ENCODE measurements around the gene MON1A. TPM values are rescaled to one million over a fixed set of nuclear protein-coding genes. Genes with fewer than 3 reads are reported as not detected.
A peak's percentile ranks its signal among the peaks of the same experiment; 100 is the strongest.

The MON1A gene
- total and polyA plus RNA-seq, 7 donors: 5.4 to 16.3 (median 10.4) TPM

DNA sequence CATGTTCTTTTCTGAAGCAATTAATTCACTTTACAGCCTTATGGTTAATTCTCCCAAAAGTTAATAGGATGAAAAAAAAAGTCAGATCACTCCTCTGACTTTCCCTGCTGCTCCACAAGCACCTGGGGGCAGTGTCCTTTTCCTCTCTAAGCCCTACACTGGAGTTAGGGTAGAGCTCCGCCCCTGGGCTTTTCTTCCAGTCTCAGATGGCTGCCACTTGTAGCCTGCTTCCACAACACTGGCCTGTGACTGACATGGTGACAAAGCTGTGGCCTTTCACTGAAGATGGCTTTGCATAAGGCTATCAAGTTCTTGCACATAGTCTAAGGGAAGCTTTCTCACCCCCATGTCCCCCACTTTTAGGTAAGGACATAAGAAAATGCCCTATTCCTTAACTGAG, 1.3 kb upstream of the MON1A start:
- no peaks in the 10 kb centered on the region for H3K36me3 ChIP-seq
- TF ChIP-seq EP300 (IDR thresholded peaks at IDR 0.05) (no peak), POLR2A (IDR thresholded peaks at IDR 0.05) (no peak), POLR2AphosphoS5 (IDR thresholded peaks at IDR 0.05) (no peak), CTCF (IDR thresholded peaks at IDR 0.05) (no peak)
- DNase-seq: no peak
- H3K9me3 ChIP-seq: no peaks in the 10 kb centered on the region
- no peaks in the 10 kb centered on the region for H3K27me3 ChIP-seq
- WGBS, 2 donors: 75 to 84% methylated on average over 1 of the region's 1 CpG
- no peak overlapping the region for H3K4me3 ChIP-seq
- H3K27ac ChIP-seq: peak overlapping the region; percentile 84 to 88 (median 88)
- intact Hi-C loops (cut with DNase I): no loop called here
- peaks cover 0 to 23% (median 16%) of the 10 kb centered on the region in 4 donors for H3K4me1 ChIP-seq

DNA sequence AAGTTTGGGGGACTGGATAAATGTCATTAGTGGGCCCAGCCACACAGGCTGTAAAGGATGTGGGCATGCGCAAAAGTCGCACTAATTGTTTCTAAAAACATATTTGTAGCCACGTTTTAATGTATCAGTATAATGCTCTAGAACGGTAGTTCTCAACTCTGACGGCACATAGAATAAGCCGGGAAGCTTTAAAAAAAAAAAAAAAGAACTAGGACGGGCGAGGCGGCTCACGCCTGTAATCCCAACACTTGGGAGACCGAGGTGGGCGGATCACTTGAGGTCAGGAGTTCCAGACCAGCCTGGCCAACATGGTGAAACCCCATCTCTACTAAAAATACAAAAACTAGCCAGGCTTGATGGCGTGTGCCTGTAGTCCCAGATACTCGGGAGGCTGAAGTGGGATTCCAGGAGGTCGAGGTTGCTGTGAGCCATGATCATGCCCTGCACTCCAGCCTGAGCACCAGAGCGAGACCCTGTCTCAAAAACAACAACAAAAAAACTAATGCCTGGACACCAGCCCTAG, 618 bp upstream of the MON1A start:
- H3K27me3 ChIP-seq: no peaks in the 10 kb centered on the region
- intact Hi-C loops (cut with DNase I): no loop called here
- H3K36me3 ChIP-seq: no peaks in the 10 kb centered on the region
- H3K27ac ChIP-seq: peak overlapping the region; percentile 84 to 88 (median 88)
- 17 to 60% methylated on average over 16 of the region's 16 CpGs for WGBS, 2 donors
- no peak for DNase-seq
- no peaks in the 10 kb centered on the region for H3K9me3 ChIP-seq
- no peak for TF ChIP-seq POLR2A (IDR thresholded peaks at IDR 0.05)
- no peak for TF ChIP-seq CTCF (IDR thresholded peaks at IDR 0.05)
- no peak for TF ChIP-seq EP300 (IDR thresholded peaks at IDR 0.05)
- no peak for TF ChIP-seq POLR2AphosphoS5 (IDR thresholded peaks at IDR 0.05)
- peak overlapping the region; percentile 65 to 90 (median 76) for H3K4me3 ChIP-seq
- peaks cover 0 to 23% (median 16%) of the 10 kb centered on the region in 4 donors for H3K4me1 ChIP-seq

GRCh38 chr3:49928481-49929017, 1.1 kb downstream of the MON1A start:
- intact Hi-C loops (cut with DNase I): loop anchor here (5.0 kb wide), 1 partner anchor 71 kb away; the partner anchor contains the start of gene TRAIP
- H3K4me1 ChIP-seq: peaks cover 0 to 23% (median 16%) of the 10 kb centered on the region in 4 donors
- no peaks in the 10 kb centered on the region for H3K27me3 ChIP-seq
- H3K36me3 ChIP-seq: no peaks in the 10 kb centered on the region
- WGBS, 2 donors: 40 to 78% methylated on average over 5 of the region's 5 CpGs
- no peak for TF ChIP-seq POLR2AphosphoS5 (IDR thresholded peaks at IDR 0.05)
- TF ChIP-seq CTCF (IDR thresholded peaks at IDR 0.05): no peak
- no peaks in the 10 kb centered on the region for H3K9me3 ChIP-seq
- no peak for DNase-seq
- peak overlapping the region in 3 of 4 donors; percentile 65 to 76 (median 76) for H3K4me3 ChIP-seq
- no peak overlapping the region for H3K27ac ChIP-seq

GRCh38 chr3:49927798-49928197, 1.8 kb downstream of the MON1A start:
- Histone ChIP-seq H3K27ac (no peak overlapping the region), H3K9me3 (no peaks in the 10 kb centered on the region), H3K4me1 (peaks cover 0 to 23% (median 16%) of the 10 kb centered on the region in 4 donors), H3K4me3 (no peak overlapping the region), H3K36me3 (no peaks in the 10 kb centered on the region), H3K27me3 (no peaks in the 10 kb centered on the region)
- WGBS, 2 donors: 94 to 95% methylated on average over 5 of the region's 5 CpGs
- DNase-seq: no peak
- intact Hi-C loops (cut with DNase I): loop anchor here (5.0 kb wide), 1 partner anchor 70 kb away; the partner anchor contains the start of gene TRAIP
- no peak for TF ChIP-seq POLR2A (IDR thresholded peaks at IDR 0.05)
- no peak for TF ChIP-seq CTCF (IDR thresholded peaks at IDR 0.05)
- no peak for TF ChIP-seq EP300 (IDR thresholded peaks at IDR 0.05)
- no peak for TF ChIP-seq POLR2AphosphoS5 (IDR thresholded peaks at IDR 0.05)
